T47D (cell line): Measurements from ENCODE around the gene OTUB2.

Source experiments
- DNase-seq, 2 experiments: peaks; one replicate each; pipeline versions ENCODE4 v3.0.0 to v3.0.0-alpha.2; 2011 to 2012; ENCODE audit warnings: low read depth in 1 of 2, low spot score in 1 of 2
- JUND ChIP-seq: IDR thresholded peaks from 2 replicates; pipeline ENCODE4 v1.6.1; 2012; ENCODE audit warnings: low read depth
- in situ Hi-C: cut with HindIII; loops from 2 replicates; pipeline ENCODE4 v1.10.0; 2016; ENCODE audit warnings: low sequenced_read_pairs, low pct_unique_long_range_greater_than_20kb

OTUB2 gene

DNA sequence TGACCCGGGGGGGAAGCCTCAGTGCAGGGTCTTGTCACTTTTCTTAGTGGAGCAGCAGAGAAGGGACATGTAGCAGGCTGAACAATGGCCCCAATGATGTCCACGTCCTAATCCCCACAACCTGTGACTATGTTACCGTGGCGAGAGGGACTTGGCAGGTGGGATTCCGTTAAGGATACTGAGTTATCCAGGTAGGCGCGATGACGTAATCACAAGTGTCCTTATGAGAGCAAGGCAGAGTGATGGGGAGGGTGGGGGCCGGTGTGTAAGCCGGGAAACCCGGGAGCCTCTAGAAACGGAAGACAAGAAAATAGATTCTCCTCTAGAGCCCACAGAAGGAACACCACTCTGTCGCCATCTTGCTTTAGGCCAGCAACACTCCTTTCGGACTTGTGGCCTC is 4.4 kb downstream of the OTUB2 start:
- no peak for DNase-seq
- TF ChIP-seq JUND = no peak
- in situ Hi-C loops = no loop called here

GRCh38 chr14:94031161-94031882 is 5.2 kb downstream of the OTUB2 start:
- TF ChIP-seq JUND = no peak
- in situ Hi-C loops = no loop called here
- no peak for DNase-seq

DNA sequence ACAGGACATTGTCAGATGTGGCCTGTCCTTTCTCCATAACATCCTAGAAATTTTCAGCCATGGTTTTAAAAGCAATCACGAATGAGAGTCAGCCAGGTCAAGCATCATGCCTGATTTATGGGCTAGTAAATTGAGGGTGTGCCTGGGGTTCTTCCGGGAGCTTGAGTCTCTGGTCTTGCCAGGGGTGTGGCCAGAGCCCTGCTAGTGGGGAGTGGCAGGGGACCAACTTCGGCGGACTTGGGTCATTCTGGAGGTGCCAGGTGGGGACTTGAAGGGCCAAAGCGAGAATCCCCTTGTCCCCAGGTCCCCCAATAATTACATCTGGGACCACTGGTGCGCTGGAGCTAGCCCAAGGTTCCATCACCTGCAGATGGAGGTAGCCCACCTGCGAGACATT is 5.7 kb downstream of the OTUB2 start:
- in situ Hi-C loops = no loop called here
- no peak for TF ChIP-seq JUND
- no peak for DNase-seq

DNA sequence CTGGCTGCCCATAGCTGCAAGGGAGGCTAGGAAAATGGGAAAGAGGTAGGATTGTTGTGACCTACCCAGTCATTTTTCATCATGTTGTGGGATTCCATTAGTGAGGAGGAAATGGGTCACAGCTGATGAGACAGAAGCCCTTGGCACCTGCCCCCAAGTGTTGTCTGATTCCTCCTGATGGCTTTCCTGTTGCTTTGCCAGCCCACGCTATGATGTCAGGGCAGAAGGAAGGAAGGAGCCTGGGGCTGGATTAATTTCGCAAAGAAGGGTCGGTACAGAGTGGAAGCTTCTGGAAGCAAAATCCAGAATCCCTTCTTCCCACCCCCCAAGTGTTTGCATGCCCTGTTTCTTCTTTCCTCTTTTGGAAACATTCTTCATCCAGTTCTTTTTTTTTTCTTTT is 8.7 kb downstream of the OTUB2 start:
- in situ Hi-C loops = no loop called here
- DNase-seq = no peak
- no peak for TF ChIP-seq JUND

GRCh38 chr14:94036313-94037167 is 10.4 kb downstream of the OTUB2 start:
- peak; percentile 57 to 79 for DNase-seq
- TF ChIP-seq JUND = no peak
- in situ Hi-C loops = no loop called here

DNA sequence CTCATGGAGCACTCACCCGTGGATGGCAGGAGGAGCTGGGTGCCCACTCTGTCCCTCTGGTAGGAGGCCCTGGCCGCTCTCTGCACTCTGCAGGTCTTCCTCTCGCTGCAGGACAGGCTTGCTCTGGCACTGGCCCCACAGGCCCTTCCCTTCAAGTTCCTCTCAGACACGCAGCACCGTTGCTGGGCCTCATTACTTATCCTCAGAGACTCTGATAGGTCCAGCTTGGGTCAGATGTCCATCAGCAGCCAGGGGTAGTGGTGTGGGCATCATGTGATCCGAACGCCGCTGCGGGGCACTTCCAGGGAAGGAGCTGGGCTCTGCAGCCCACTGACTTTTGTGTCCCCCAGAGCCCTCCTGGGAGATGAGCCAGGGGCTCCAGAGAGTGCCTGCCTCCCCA is 11.8 kb downstream of the OTUB2 start:
- in situ Hi-C loops = no loop called here
- DNase-seq = no peak
- TF ChIP-seq JUND = no peak

- in situ Hi-C loops = no loop called here
- TF ChIP-seq JUND = no peak
- DNase-seq = no peak
Observed at GRCh38 chr14:94038510-94038909, 12.4 kb downstream of the OTUB2 start.

GRCh38 chr14:94038921-94039629 is 12.9 kb downstream of the OTUB2 start:
- in situ Hi-C loops = no loop called here
- TF ChIP-seq JUND = no peak
- no peak for DNase-seq

DNA sequence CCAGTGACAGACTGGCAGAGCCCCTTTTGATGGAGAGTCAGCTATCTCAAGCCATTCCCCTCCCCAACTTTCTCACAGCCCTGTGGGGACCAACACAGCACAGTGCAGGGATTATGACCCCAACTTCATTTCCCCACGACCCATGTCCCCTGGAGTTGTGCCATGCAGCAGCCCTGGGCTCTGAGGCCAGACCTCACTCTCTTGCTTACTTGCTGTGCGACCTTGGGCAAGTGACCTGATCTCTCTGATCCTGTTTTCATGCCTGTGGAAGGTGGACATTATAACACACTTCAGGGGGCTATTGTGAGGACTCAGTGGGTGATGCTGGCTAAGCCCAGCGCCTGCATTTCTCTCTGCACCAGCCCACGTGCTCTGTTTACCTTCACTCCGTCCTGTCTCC is 14.1 kb downstream of the OTUB2 start:
- in situ Hi-C loops = no loop called here
- no peak for DNase-seq
- no peak for TF ChIP-seq JUND

- no peak for DNase-seq
- in situ Hi-C loops = no loop called here
- no peak for TF ChIP-seq JUND
Observed at GRCh38 chr14:94040796-94041195, 14.7 kb downstream of the OTUB2 start.

- TF ChIP-seq JUND = no peak
- no peak for DNase-seq
- in situ Hi-C loops = no loop called here
Observed at GRCh38 chr14:94041551-94042346, 15.6 kb downstream of the OTUB2 start.

DNA sequence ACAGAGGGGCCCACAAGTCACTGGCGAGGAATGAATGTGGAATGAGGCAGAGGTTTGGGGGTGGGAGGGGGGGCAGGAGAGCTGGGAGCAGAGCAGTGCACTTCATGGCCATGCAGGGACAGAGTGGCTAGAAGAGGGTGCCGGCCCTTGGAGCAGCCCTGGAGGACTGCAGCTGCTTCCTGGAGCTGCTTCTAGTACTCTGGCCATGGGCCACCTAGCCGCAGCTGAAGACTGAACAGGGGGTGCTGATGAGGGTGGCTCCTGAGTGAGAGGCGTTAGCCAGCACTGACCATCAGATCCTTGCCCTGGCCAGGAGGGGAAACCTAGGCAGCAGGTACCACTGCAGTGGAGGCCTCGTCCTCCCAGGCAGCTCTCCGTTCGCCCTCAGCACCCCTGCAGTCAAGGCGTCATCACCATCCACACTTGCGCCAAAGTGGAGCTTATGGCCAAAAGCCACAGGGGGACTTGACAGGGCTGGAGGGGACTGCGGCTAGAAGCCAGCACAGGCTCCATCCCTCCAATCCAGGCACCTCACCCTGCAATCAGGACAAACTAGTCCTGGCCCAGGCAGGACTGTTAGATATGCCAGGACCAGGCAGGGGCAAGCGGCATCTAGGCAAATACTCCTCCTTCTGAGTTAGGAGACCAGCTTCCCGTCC is 16.4 kb downstream of the OTUB2 start:
- TF ChIP-seq JUND = no peak
- in situ Hi-C loops = no loop called here

More for the DNA sequence above, 16.4 kb downstream of the OTUB2 start:
- DNase-seq = no peak
